ENCODE measurements around the gene IRF5. TPM values are rescaled to one million over a fixed set of nuclear protein-coding genes. Genes with fewer than 3 reads are reported as not detected.

The IRF5 gene
- total RNA-seq, 2 experiments from 2014 or later = 8.2 to 21.9 TPM

GRCh38 chr7:128948312-128948973 lies 10.7 kb downstream of the IRF5 start:
- no peaks in the 10 kb centered on the region for H3K79me2 ChIP-seq (ENCODE audit: insufficient read depth, low read depth, low read length)
- no peak overlapping the region for H2AFZ ChIP-seq (ENCODE audit: low read length)
- no peak for TF ChIP-seq EZH2phosphoT487 (IDR thresholded peaks at IDR 0.05; ENCODE audit: borderline replicate concordance, low read depth, low read length)
- no peak for TF ChIP-seq CTCF (conservative IDR thresholded peaks at IDR 0.05; ENCODE audit: low read length)
- ChIA-PET CTCF (ENCODE audit: unreplicated experiment) (interaction anchor here (1.4 kb wide), 1 partner anchor 9 kb away, joined by 4 read pairs; no protein-coding TSS in a partner anchor), POLR2A (interaction anchor here (0.5 to 1.0 kb wide), 3 partner anchors 59 to 1006 kb away, joined by 3 read pairs; no protein-coding TSS in a partner anchor)
- H4K20me1 ChIP-seq (ENCODE audit: insufficient read depth, low read length) = no peaks in the 10 kb centered on the region
- H3K36me3 ChIP-seq (ENCODE audit: insufficient read depth, low read length) = peaks cover 39% of the 10 kb centered on the region
- H3K9me2 ChIP-seq (ENCODE audit: insufficient read depth, low read length) = no peaks in the 10 kb centered on the region
- H3K4me1 ChIP-seq (ENCODE audit: insufficient read depth, low read length, poor library complexity, severe bottlenecking) = peaks cover 3% of the 10 kb centered on the region
- no peak overlapping the region for H3K27ac ChIP-seq (ENCODE audit: low read depth, low read length, poor library complexity, severe bottlenecking)
- DNase-seq (ENCODE audit: low spot score) = no peak
- intact Hi-C loops (cut with micrococcal nuclease; ENCODE audit: unreplicated experiment) = no loop called here
- no peaks in the 10 kb centered on the region for H3K9me3 ChIP-seq (ENCODE audit: low read length)
- no TSS peak for BruUV-seq (replicated peaks)
- no peak overlapping the region for H3K4me2 ChIP-seq (ENCODE audit: low read length)
- no peak overlapping the region for H3K4me3 ChIP-seq (ENCODE audit: low read depth, low read length, poor library complexity, severe bottlenecking)

- Histone ChIP-seq H3K79me2 (ENCODE audit: insufficient read depth, low read depth, low read length) (no peaks in the 10 kb centered on the region), H3K4me3 (ENCODE audit: low read depth, low read length, poor library complexity, severe bottlenecking) (no peak overlapping the region), H3K9me2 (ENCODE audit: insufficient read depth, low read length) (no peaks in the 10 kb centered on the region), H3K4me2 (ENCODE audit: low read length) (no peak overlapping the region), H2AFZ (ENCODE audit: low read length) (no peak overlapping the region), H3K27ac (ENCODE audit: low read depth, low read length, poor library complexity, severe bottlenecking) (no peak overlapping the region), H3K9me3 (ENCODE audit: low read length) (no peaks in the 10 kb centered on the region), H4K20me1 (ENCODE audit: insufficient read depth, low read length) (no peaks in the 10 kb centered on the region), H3K36me3 (ENCODE audit: insufficient read depth, low read length) (peaks cover 46% of the 10 kb centered on the region), H3K4me1 (ENCODE audit: insufficient read depth, low read length, poor library complexity, severe bottlenecking) (peaks cover 10% of the 10 kb centered on the region)
- CTCF ChIA-PET (ENCODE audit: unreplicated experiment) = interaction anchor here (1.4 kb wide), 1 partner anchor 9 kb away, joined by 4 read pairs; no protein-coding TSS in a partner anchor
- no peak for DNase-seq (ENCODE audit: low spot score)
- POLR2A ChIA-PET = no interaction called here
- TF ChIP-seq EZH2phosphoT487 (IDR thresholded peaks at IDR 0.05; ENCODE audit: borderline replicate concordance, low read depth, low read length) (no peak), CTCF (conservative IDR thresholded peaks at IDR 0.05; ENCODE audit: low read length) (no peak)
- no TSS peak for BruUV-seq (replicated peaks)
- intact Hi-C loops (cut with micrococcal nuclease; ENCODE audit: unreplicated experiment) = no loop called here
These were observed 11.4 kb downstream of the IRF5 start for GRCh38 chr7:128948976-128949760.

All from OCI-LY7 (cell line).